C4-2B (cell line): ENCODE measurements around the gene NADSYN1.

Experiments
- ZFX ChIP-seq: fragments of 450-650 bp; IDR thresholded peaks from 2 replicates; pipeline ENCODE4 v1.6.1; 2017
- TF ChIP-seq, protein P1 (sequence below): fragments of 450-650 bp; conservative IDR thresholded peaks from 2 replicates; pipeline ENCODE4 v1.5.1; 2017; ENCODE audit warnings: mild to moderate bottlenecking

DNA sequence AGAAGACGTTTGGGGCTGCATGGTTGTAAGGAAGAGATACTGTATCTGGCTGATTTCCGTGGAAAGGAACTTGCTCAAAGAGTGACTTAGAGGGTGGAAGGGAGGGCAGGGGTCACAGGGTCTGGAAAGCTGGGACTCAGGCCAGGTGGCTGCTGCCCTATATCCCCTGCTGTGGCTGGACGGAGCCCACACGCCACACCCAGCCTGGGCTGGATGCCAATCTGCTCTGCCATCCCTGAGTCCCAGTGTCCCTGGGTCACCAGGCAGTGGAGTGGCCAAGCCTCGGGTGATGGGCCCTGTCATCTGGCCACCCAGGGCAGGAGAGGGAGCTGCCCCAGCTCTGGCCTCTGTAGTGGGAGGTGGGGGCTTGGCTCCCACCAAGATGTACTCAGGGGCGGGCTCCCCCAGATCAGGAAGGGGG lies 47.6 kb downstream of the NADSYN1 start:
- TF ChIP-seq, protein P1, sequence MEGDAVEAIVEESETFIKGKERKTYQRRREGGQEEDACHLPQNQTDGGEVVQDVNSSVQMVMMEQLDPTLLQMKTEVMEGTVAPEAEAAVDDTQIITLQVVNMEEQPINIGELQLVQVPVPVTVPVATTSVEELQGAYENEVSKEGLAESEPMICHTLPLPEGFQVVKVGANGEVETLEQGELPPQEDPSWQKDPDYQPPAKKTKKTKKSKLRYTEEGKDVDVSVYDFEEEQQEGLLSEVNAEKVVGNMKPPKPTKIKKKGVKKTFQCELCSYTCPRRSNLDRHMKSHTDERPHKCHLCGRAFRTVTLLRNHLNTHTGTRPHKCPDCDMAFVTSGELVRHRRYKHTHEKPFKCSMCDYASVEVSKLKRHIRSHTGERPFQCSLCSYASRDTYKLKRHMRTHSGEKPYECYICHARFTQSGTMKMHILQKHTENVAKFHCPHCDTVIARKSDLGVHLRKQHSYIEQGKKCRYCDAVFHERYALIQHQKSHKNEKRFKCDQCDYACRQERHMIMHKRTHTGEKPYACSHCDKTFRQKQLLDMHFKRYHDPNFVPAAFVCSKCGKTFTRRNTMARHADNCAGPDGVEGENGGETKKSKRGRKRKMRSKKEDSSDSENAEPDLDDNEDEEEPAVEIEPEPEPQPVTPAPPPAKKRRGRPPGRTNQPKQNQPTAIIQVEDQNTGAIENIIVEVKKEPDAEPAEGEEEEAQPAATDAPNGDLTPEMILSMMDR: no peak
- TF ChIP-seq ZFX: no peak
